SKM-1 (cell line): ENCODE data around the gene URM1.
A peak's percentile ranks its signal among the peaks of the same experiment; 100 is the strongest.

Source experiments
- DNase-seq: peaks from one replicate; lab custom pipeline; 2025; ENCODE audit not compliant: unreplicated experiment; lab: John Stamatoyannopoulos, UW

The URM1 gene

DNA sequence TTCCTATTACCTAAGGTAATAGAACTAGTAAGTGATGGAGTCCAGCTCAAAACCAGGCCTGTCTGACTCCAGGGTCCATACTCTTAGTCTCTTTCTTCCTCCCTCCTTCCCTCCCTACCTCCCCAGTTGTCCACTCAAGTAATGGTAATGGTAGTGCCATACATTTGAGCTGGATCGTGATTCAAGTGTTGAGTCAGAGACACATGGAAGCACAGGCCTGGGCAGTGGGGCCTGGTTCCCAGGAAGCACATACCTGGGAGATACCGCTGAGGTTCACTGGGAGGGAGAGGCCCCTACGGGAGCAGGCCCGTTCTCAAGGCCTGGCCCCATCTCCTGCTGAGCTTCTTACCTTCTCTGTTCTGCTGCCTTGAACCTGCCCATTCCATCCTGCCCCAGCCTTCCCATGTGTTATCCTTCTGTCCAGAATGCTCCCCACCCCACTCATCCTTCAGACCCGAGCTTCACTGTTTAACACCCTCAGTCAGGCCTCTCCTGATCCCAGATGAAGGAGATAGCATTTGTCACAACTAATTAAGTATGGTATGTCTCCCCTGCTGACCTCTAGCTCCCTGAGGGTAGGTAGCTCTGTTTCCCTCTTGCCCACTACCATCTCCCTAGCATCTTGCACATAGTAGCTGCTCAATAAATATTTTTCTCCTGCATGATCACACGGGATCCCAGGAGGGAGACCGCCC is 13.8 kb downstream of the URM1 start:
- DNase-seq = no peak

- DNase-seq = no peak
Measured at GRCh38 chr9:128385496-128386460, 14.6 kb downstream of the URM1 start.

DNA sequence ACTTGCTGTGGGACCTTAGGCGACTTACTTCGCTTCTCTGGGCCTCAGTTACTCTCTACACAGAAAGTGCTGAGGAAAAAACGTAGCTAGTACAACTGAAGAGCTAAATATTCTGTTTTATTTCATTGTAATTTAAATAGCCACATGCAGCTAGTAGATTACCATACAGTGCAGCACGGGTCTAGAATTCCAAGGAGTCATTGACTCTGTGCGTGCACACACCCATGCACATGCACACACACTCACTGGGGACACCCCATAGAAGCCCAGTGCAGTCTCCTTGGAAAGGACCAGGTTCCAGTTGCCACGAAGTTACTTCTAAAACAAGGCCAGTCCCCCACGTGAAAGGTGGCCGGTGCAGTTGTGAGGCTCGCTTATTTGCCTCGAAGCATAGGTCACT is 17.0 kb downstream of the URM1 start:
- DNase-seq = no peak

- no peak for DNase-seq
Measured at GRCh38 chr9:128389395-128390149, 18.4 kb downstream of the URM1 start.

- no peak for DNase-seq
Measured at GRCh38 chr9:128390150-128390812, 19.1 kb downstream of the URM1 start.

GRCh38 chr9:128390813-128391711 is 19.9 kb downstream of the URM1 start:
- no peak for DNase-seq

- DNase-seq = no peak
Measured at GRCh38 chr9:128391956-128392301, 20.8 kb downstream of the URM1 start.

DNA sequence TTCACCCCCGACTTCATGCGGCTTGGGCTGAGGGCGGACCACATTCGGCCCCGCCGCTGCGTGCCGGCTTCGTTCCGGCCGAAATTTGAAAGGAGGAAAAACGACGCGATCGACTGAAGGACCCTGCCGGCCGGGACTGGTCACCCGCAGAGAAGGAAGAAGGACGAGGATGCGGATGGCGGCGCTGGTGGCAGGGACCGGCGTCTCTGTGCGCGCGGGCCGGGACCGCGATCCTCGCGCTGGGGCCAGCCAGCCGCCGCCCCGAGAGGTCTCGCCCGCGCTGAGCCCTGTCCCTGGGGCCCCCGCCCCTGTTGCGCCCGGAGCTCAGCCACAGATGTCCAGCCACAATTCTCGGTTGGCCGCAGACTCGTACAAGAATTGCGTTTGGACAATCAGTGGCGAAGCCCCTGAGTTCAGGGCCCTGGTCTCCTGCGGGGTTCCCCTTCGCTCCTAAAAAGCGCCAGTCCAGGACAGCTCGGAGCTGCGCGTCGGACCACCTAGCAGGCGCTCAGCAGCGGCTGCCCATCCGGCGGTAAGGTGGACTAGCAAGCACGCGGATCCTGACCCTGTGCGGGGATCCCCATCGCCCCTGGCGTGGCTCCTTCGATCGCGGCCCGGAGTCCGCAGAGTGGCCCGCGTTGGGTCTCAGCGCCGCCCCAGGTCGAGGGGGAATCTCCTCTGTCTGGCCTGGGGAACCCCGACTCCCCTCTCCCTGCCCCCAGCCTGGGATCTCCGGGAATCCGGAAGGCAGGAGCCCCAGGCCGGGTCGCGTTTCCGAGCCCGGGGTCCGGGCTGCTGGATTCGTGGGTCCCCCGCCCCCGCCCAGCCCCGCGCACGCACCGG is 21.3 kb downstream of the URM1 start:
- no peak for DNase-seq

DNA sequence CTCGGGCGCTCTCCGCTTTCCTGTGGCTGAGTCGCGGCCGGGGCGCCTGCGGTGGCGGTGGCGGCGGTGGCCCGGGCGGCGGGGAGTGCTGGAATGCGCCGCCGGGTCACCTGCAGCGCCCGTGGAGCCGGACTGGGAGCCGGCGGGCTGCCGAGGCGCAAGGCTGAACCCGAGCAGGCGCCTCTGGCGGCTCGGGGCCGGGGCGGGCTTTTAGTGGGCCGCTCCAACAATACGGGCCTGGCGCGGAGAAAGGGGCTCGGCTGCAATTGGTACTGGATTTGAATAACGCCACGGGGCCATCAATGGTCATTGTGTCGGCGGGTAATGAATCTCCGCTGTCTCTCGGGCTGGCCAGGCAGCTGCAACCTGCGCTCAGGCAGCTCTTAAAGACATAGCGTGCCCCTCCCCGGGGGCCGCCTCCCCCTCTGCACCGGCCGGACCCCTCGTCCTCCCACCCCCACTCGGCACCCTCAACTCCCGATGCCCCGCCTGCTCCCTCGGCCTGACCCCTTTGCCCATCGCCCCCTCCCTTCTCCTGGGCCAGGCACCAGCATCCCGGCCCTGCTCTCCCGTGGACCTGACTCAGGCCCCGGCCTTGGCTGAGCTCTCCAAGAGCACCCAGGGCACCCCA is 22.1 kb downstream of the URM1 start:
- DNase-seq = no peak

- no peak for DNase-seq
Measured at GRCh38 chr9:128393970-128394369, 22.8 kb downstream of the URM1 start.

- DNase-seq = no peak
Measured at GRCh38 chr9:128394379-128395168, 23.4 kb downstream of the URM1 start.

- peak; percentile 80 for DNase-seq
Measured at GRCh38 chr9:128396970-128397613, 25.9 kb downstream of the URM1 start.

DNA sequence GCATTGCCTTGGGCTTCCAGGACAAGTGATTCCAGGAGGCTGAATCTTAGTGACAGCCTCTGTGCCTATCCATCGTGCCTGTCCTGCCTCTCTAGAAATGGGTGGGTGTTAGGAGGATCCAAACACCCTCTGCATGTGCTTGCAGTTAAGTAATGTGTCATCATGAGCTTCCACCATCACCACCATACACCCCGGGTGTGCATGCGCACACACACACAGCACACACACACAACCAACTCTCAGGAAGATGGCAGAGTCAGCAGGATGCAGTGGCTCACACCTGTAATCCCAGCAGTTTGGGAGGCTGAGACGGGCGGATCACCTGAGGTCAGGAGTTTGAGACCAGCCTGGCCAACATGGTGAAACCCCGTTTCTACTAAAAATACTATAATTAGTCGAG is 26.7 kb downstream of the URM1 start:
- no peak for DNase-seq

DNA sequence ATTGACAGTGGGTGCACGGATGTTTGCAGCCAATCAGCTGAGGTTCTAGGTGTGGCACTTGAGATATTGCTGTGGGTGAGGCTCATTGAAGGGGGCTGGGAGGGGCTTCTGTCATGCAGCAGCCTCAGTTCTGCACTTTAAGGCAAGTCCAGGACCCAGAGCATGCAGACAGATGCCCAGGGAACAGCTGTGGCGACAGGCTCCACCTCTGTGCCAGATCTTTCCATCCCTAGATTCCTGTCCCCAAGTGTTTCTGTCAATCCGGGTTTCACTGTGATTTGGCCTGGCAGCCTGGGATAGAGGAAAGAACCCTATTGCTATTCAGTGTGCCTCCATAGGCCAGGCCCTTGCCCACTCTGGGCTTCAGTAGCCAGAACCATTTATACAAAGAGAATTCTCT is 28.7 kb downstream of the URM1 start:
- DNase-seq = no peak

- no peak for DNase-seq
Measured at GRCh38 chr9:128404560-128404959, 33.4 kb downstream of the URM1 start.

DNA sequence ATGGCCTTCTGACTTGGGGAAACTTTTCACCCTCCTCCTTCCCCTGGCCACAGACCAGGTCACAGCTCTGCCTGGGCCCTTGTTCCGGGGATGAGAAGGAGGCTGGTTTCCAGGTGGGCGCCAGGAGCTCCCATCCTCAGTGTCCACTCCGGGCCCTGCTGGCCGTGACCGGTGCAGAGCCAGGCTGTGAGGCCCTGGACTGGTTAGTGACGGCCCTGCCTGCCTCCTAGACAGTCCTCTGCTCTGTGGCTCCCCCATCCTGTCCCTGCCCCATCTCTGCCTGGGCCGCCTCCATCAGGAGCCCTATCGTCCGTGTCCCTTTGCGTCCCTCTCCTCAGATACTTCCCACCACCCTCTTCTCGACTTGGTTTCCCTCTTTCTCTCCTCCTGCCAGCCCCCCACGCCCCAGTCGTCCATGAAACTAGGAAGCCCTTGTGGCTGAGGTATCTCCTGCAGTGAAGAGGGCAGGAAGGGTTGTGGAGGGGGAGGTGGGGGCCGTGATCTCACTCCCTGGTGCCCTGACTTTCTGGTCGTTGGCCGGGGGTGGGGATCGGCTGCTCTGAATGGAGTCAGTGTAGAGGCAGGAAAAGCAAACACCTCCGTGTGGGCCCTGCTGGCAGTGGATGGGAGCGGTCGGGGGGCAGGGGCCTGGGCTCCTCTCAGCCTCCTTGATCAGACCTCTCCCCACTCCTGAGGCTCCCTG is 34.1 kb downstream of the URM1 start:
- DNase-seq = no peak

GRCh38 chr9:128405780-128406171 is 34.6 kb downstream of the URM1 start:
- no peak for DNase-seq
